Activated CD4-positive, alpha-beta T cell treated with anti-CD3 and anti-CD28 coated beads, Interleukin-2, amount 50 U/mL, for 48 hours (primary cell): Measurements from ENCODE around the gene MIS12.

ENCODE experiments used
- DNase-seq, 2 experiments: peaks; one replicate each; pipeline ENCODE4 v3.0.0-alpha.2; 2020

The MIS12 gene

GRCh38 chr17:5536866-5537650 is 50.7 kb downstream of the MIS12 start:
- no peak for DNase-seq

- DNase-seq = no peak
Observed at GRCh38 chr17:5539286-5539685, 52.9 kb downstream of the MIS12 start.

GRCh38 chr17:5540321-5540720 is 54.0 kb downstream of the MIS12 start:
- no peak for DNase-seq
